OCI-LY7 (cell line): ENCODE results near the gene LRRC57.

Source experiments
- CTCF ChIP-seq: fragments of 200-600 bp; sonication (generic); conservative IDR thresholded peaks from 2 replicates; pipeline ENCODE4 v1.5.1; 2014; ENCODE audit warnings: mild to moderate bottlenecking, antibody characterized with exemption, low read length, moderate library complexity, mixed read lengths
- EZH2phosphoT487 ChIP-seq: fragments of 200-600 bp; sonication (generic); IDR thresholded peaks from 2 replicates; pipeline ENCODE4 v1.6.1; 2018; ENCODE audit warnings: low read depth, borderline replicate concordance, mild to moderate bottlenecking, mixed run types, antibody characterized with exemption, low read length, moderate library complexity, mixed read lengths

- no peak for TF ChIP-seq CTCF
- no peak for TF ChIP-seq EZH2phosphoT487
Observed at GRCh38 chr15:42575188-42576039, 26.8 kb upstream of the LRRC57 start, which contains the start of gene STARD9.
